Hematopoietic multipotent progenitor cell treated with erythropoietin and hydrocortisone succinate and interleukin-3 and kit ligand, for 4 days (in vitro differentiated cells): ENCODE data around the gene COL2A1.
A peak's percentile ranks its signal among the peaks of the same experiment; 100 is the strongest.

Experiments used
- DNase-seq: peaks from one replicate; pipeline ENCODE4 v3.0.0-alpha.2; 2015

The COL2A1 gene

GRCh38 chr12:47942614-47943225 is 61.6 kb downstream of the COL2A1 start:
- DNase-seq, result no peak

GRCh38 chr12:47941871-47942613 is 62.2 kb downstream of the COL2A1 start:
- DNase-seq, result peak; percentile 52

DNA sequence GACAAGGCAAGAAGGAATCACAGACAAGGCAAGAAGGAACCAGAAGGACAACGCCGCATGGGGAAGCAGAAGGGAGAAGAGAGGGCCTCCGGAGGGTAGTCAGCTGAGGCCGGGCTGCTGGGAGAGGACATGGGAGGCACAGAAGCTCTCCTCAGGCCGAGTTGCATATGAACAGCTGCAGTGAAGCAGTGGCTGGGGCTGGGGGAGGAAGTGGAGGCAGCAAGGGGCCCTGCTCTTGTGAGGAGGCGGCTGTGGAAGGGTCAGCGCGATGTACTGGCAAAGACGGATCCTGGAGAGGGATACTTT is 62.8 kb downstream of the COL2A1 start:
- DNase-seq, result no peak

- DNase-seq, result no peak
Observed at GRCh38 chr12:47940773-47941474, 63.4 kb downstream of the COL2A1 start.

DNA sequence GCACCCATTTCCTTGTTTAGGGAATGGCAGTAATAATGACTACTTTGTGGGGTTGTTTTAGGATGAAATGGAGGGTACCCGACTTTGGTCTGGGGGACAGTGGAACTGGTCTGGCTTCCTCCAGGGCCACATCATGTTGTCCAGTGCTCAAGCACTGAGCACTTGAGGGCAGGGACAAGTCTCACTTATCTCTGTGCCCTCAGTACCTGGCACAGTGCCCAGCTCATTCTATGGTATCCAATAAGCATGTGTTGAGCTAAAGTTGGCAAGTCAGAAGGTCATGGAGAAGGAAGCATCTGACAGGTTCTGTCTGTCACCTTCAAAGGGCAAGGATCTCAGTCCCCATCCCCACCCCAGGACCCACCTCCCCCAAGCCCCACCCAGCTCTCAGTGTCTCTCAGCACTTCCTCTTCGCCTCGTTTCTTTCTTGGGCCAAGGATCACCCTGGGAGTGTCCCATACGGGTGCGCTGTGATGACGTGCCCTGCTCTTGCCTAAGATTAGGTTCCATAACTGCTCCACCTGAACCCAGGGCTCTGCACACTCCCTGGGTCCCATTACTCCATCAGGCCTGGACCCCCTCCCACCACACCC is 65.2 kb downstream of the COL2A1 start:
- DNase-seq, result peak; percentile 79

GRCh38 chr12:47938594-47938993 is 65.7 kb downstream of the COL2A1 start:
- no peak for DNase-seq

GRCh38 chr12:47938093-47938492 is 66.2 kb downstream of the COL2A1 start:
- no peak for DNase-seq

DNA sequence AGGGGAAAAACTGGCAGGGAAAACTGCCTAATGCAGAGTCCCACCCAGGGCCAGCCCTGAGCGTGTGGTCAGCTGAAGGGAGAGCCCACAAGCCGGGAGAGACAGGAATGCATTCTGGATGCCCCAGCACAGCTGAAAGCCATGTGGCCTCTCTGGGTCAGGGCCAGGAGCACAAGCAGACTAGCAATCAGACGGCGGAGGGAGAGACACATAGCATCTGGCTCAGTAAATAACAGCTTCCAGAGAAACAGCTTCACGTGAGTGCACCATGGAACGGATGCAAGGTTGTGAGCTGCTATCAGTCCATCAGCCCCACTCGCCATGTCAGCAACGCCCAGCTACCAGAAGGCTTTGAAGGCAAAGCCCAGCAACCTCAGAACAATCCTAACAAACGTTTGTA is 69.1 kb downstream of the COL2A1 start:
- no peak for DNase-seq

DNA sequence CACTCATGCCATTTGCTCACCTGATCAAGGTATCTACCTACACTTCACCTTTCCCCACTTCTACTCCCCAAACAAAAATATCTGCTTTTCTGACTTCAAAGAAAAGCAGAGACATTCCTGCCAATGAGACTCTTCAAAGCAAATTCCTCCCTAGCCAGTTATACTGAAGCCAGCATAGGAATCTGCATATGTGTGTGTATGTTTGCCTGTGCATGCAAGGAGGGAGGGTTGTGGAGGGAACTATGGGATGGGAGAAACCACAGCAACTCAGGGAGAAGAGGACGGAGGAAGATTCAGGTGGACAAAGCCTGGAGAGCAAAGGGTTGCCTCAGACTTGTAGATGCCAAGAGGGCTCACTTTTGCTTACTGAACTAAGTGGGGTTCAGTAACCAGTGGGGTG is 73.1 kb downstream of the COL2A1 start:
- no peak for DNase-seq

- DNase-seq, result no peak
Observed at GRCh38 chr12:47930634-47931033, 73.6 kb downstream of the COL2A1 start.

DNA sequence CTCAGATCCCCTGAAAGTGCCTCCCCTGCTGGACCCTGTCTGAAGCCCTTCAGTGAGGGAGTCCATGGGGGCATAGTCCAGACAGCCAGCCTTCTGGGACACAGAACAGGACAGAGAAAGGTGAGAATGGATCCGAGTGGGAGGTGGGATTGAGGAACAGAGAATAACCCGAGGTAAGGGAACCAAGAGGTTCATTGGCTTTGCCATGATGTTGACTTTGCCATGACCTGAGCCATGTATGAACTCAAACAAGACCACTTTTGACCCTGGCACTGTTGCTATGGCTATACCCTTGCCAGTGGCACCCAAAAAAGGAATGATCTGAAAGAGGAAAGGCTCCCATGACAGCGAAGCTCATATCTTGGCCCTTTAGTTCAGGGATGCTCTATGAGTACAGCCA is 76.9 kb downstream of the COL2A1 start:
- no peak for DNase-seq
